Metanephros (tissue), 2 donors: ENCODE measurements around the gene SIDT1. TPM values are rescaled to one million over a fixed set of nuclear protein-coding genes. Genes with fewer than 3 reads are reported as not detected.

Source experiments
- small RNA-seq: library from RNA; depleted of rRNA; stranded (forward); fragments of <200 nt; gene quantifications from one replicate; pipeline ENCODE3, GENCODE V24; 2014; ENCODE audit warnings: low replicate concordance
- total RNA-seq: library from RNA; depleted of rRNA; stranded (reverse); fragments of >200 nt; gene quantifications from one replicate; pipeline ENCODE4 v1.2.3, GENCODE V29; 2014

The SIDT1 gene
- total RNA-seq, result 4.7 TPM

GRCh38 chr3:113531826-113532697, at the start of gene SIDT1:
Gene SIDT1 (plus strand): TSS chr3:113532555. CDS start chr3:113533022, 467 bp downstream.

Small RNA genes within 50 kb of the gene (small RNA-seq; reads per million reads assigned to genes)
- 0.09 reads per million for gene MIR4446
- gene RN7SL767P, result not detected

Other genes starting within 250 kb of the SIDT1 start
- 9.3 TPM for gene CFAP44, start 91.1 kb upstream of the SIDT1 start, total RNA-seq
- 31.7 TPM for gene SPICE1, start 17.4 kb upstream of the SIDT1 start, total RNA-seq
- 19.6 TPM for gene USF3, start 164.1 kb downstream of the SIDT1 start, total RNA-seq
- 143 TPM for gene NAA50, start 213.7 kb downstream of the SIDT1 start, total RNA-seq
- gene ATP6V1A, start 214.5 kb downstream of the SIDT1 start, total RNA-seq, result 87.5 TPM